Stimulated activated effector memory CD8-positive, alpha-beta T cell treated with anti-CD3 and anti-CD28 coated beads, Interleukin-12 subunit alpha, Interleukin-12 subunit beta, amount 100 ng/mL, for 72 hours (primary cell): ENCODE data around the gene POLR1A.
A peak's percentile ranks its signal among the peaks of the same experiment; 100 is the strongest.

Source experiments
- ATAC-seq: fragments of 150-1000 bp; cut with Tn5 transposase; 2 replicates; pipeline ENCODE4 v1.10.0; 2021
- DNase-seq, 2 donors: peaks; one replicate each; pipeline ENCODE4 v3.0.0; 2021 to 2022; ENCODE audit warnings: low spot score in 2 of 2
- H3K27ac Mint-ChIP-seq: one replicate; pipeline ENCODE4 v1.8.0; 2022; ENCODE audit warnings: mild to moderate bottlenecking, mixed read lengths
- H3K36me3 Mint-ChIP-seq: one replicate; pipeline ENCODE4 v1.8.0; 2022; ENCODE audit warnings: mild to moderate bottlenecking, mixed read lengths
- H3K4me1 Mint-ChIP-seq: one replicate; pipeline ENCODE4 v1.8.0; 2022; ENCODE audit warnings: mixed read lengths
- H3K4me3 Mint-ChIP-seq: one replicate; pipeline ENCODE4 v1.8.0; 2022; ENCODE audit warnings: mild to moderate bottlenecking, mixed read lengths
- H3K9me3 Mint-ChIP-seq: one replicate; pipeline ENCODE4 v1.8.0; 2022; ENCODE audit warnings: mixed read lengths

POLR1A gene

DNA sequence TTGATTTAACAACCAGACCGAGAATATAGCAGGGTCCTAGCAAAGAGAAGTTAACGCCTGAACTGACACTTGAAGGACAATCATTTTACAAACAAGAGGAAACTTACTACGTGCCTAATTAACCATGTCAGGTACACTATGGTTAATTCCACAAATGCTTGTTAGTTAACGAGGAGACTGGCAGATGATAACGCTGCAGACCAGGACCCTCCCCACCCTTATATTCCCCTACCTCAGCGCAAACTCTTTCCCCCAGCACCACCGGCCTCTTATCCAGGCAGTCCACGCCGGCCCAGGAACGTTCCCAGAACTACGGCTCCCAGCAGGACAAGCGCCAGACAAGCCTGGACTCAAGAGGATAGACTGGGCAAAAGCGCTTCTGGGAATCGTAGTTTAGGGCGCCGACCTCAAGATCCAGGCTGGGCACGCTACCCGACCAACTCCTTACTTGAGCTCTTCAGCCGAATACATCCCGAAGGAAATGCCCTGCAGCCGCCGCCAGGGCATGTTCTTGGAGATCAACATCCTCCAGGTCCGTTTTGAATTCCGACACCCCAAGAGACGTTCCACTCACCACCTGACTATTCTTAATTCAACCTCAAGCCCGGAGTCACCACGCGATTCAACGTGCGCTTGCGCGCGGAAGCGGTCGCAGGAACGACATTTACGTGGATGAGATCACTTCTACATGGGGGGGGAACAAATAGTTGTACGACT lies at the start of gene POLR1A:
POLR1A (minus strand) TSS at position 635 of the 717 bp plus-strand sequence; CDS start at position 525, 110 bp downstream.
- peak within 1 kb of the TSS; percentile 85 for H3K4me3 Mint-ChIP-seq
- H3K9me3 Mint-ChIP-seq, result no peaks in the 10 kb centered on the region
- peak; percentile 66 to 89 for DNase-seq
- H3K27ac Mint-ChIP-seq, result peak within 1 kb of the TSS; percentile 99
- H3K4me1 Mint-ChIP-seq, result peaks cover 70% of the 10 kb centered on the region
- H3K36me3 Mint-ChIP-seq, result peaks cover 71% of the 10 kb centered on the region
- ATAC-seq, result peak; percentile 90

- Mint-ChIP-seq H3K36me3 (peaks cover 100% of the 10 kb centered on the region), H3K9me3 (no peaks in the 10 kb centered on the region), H3K27ac (peak overlapping the region; percentile 5), H3K4me3 (no peak overlapping the region), H3K4me1 (peaks cover 7% of the 10 kb centered on the region)
- DNase-seq (no peak), ATAC-seq (no peak)
These were observed 44.8 kb upstream of the POLR1A start for GRCh38 chr2:86150502-86150901.

DNA sequence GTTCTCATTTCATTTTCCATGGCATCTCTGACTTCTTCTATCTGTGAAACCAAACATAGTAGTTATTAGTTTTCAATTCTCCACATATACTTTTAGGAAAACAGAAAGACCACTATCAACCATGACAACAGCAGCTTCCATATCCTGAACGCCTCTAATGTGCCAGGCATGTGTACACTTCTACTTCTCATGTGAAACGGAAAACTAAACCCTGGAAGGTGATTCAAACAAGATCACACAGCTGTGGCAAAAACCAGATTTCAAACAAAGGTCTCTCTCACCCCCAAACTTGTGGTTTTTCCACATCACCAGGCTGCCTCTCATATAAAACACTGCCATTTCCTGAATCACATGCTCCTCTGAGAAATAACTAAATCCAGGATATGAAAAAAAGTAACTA lies 42.1 kb upstream of the POLR1A start:
- no peak for ATAC-seq
- peak overlapping the region; percentile 5 for H3K27ac Mint-ChIP-seq
- H3K36me3 Mint-ChIP-seq, result peaks cover 100% of the 10 kb centered on the region
- H3K9me3 Mint-ChIP-seq, result no peaks in the 10 kb centered on the region
- no peak for DNase-seq
- no peak overlapping the region for H3K4me3 Mint-ChIP-seq
- peaks cover 3% of the 10 kb centered on the region for H3K4me1 Mint-ChIP-seq

DNA sequence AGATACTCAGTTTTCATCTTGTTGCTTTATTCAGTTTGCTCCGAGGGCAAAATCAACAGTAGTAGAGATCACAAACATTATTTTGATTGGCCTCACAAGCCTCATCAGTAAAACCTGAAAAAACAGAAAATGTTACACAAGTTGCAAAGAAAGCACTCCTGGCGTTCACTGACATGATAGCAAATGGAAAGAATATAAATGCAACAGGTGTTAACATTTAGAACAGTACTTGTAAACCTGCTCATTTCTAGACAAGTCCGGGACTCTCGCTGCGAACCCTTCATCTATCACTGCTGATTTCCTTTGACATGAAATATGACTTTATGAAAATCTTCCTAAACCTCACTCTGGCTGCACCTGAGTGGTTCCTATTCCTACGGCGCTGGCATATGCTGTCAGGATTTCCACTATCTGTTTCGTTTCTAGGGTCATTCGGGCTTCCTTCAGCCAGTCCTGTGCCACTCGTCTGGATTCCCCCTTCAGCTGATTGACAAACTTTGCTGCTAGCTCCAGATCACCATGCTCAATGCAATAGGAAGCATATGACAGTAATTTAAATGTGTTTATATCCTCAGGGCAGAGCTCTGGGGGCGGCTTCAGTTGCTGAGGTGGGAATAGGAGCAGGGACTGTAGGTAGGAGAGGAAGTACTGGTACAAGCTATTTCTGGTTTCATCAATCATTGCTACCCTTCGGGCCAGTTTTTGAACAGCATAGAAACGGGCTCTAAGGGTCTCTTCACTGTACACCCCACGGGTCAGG lies 38.4 kb upstream of the POLR1A start:
- Mint-ChIP-seq H3K4me3 (no peak overlapping the region), H3K9me3 (peaks cover 2% of the 10 kb centered on the region), H3K4me1 (peaks cover 8% of the 10 kb centered on the region), H3K36me3 (peaks cover 100% of the 10 kb centered on the region), H3K27ac (peak overlapping the region; percentile 82)
- no peak for DNase-seq
- ATAC-seq, result no peak

DNA sequence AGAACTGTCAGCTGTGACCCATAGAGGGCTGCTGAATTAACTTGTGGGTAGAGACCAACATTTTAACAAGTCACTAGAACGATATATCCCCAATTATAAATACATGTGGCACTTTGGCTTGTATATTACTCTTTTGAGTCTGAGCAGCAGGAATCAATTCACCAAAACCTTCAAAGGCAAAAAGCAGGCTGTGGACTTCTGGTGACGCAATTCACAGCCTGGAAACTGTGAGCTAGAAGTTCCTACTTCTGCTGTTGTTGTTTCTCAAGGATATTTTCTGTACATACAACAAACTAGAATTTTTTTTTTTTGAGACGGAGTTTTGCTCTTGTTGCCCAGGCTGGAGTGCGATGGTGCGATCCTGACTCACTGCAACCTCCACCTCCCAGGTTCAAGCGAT lies 37.6 kb upstream of the POLR1A start:
- no peak overlapping the region for H3K4me3 Mint-ChIP-seq
- peak overlapping the region; percentile 82 for H3K27ac Mint-ChIP-seq
- H3K36me3 Mint-ChIP-seq, result peaks cover 100% of the 10 kb centered on the region
- ATAC-seq, result no peak
- H3K9me3 Mint-ChIP-seq, result peaks cover 3% of the 10 kb centered on the region
- H3K4me1 Mint-ChIP-seq, result peaks cover 14% of the 10 kb centered on the region
- no peak for DNase-seq

- peak overlapping the region; percentile 82 for H3K27ac Mint-ChIP-seq
- no peak overlapping the region for H3K4me3 Mint-ChIP-seq
- H3K4me1 Mint-ChIP-seq, result peaks cover 14% of the 10 kb centered on the region
- peaks cover 3% of the 10 kb centered on the region for H3K9me3 Mint-ChIP-seq
- ATAC-seq, result no peak
- H3K36me3 Mint-ChIP-seq, result peaks cover 100% of the 10 kb centered on the region
- DNase-seq, result no peak
These were observed 37.0 kb upstream of the POLR1A start for GRCh38 chr2:86142436-86143257.

GRCh38 chr2:86140969-86141392 lies 35.3 kb upstream of the POLR1A start:
- Mint-ChIP-seq H3K27ac (peak overlapping the region; percentile 96), H3K4me1 (peaks cover 14% of the 10 kb centered on the region)

GRCh38 chr2:86139981-86140380 lies 34.3 kb upstream of the POLR1A start:
- peaks cover 100% of the 10 kb centered on the region for H3K36me3 Mint-ChIP-seq
- H3K4me1 Mint-ChIP-seq, result peaks cover 14% of the 10 kb centered on the region
- peak overlapping the region; percentile 96 for H3K27ac Mint-ChIP-seq
- ATAC-seq (peak; percentile 82), DNase-seq (no peak)
- no peak overlapping the region for H3K4me3 Mint-ChIP-seq
- peaks cover 3% of the 10 kb centered on the region for H3K9me3 Mint-ChIP-seq

More at GRCh38 chr2:86140969-86141392, 35.3 kb upstream of the POLR1A start:
- H3K36me3 Mint-ChIP-seq, result peaks cover 100% of the 10 kb centered on the region
- H3K4me3 Mint-ChIP-seq, result no peak overlapping the region
- DNase-seq (no peak), ATAC-seq (no peak)
- peaks cover 3% of the 10 kb centered on the region for H3K9me3 Mint-ChIP-seq

GRCh38 chr2:86138736-86139625 lies 33.3 kb upstream of the POLR1A start:
- DNase-seq (no peak), ATAC-seq (peak; percentile 85)
- peaks cover 100% of the 10 kb centered on the region for H3K36me3 Mint-ChIP-seq
- H3K4me3 Mint-ChIP-seq, result peak overlapping the region; percentile 52
- H3K9me3 Mint-ChIP-seq, result peaks cover 3% of the 10 kb centered on the region
- peaks cover 14% of the 10 kb centered on the region for H3K4me1 Mint-ChIP-seq
- peak overlapping the region; percentile 96 for H3K27ac Mint-ChIP-seq

GRCh38 chr2:86136141-86136540 lies 30.5 kb upstream of the POLR1A start:
- Mint-ChIP-seq H3K4me1 (peaks cover 14% of the 10 kb centered on the region), H3K27ac (peak overlapping the region; percentile 52), H3K4me3 (no peak overlapping the region), H3K36me3 (peaks cover 100% of the 10 kb centered on the region), H3K9me3 (peaks cover 3% of the 10 kb centered on the region)
- no peak for DNase-seq
- no peak for ATAC-seq

GRCh38 chr2:86135653-86136052 lies 30.0 kb upstream of the POLR1A start:
- DNase-seq (no peak), ATAC-seq (no peak)
- Mint-ChIP-seq H3K27ac (peak overlapping the region; percentile 52), H3K4me1 (peaks cover 14% of the 10 kb centered on the region), H3K36me3 (peaks cover 100% of the 10 kb centered on the region), H3K4me3 (no peak overlapping the region), H3K9me3 (peaks cover 3% of the 10 kb centered on the region)

GRCh38 chr2:86134709-86135108 lies 29.0 kb upstream of the POLR1A start:
- Mint-ChIP-seq H3K27ac (no peak overlapping the region), H3K4me1 (peaks cover 12% of the 10 kb centered on the region), H3K4me3 (no peak overlapping the region), H3K36me3 (peaks cover 100% of the 10 kb centered on the region), H3K9me3 (peaks cover 3% of the 10 kb centered on the region)
- DNase-seq, result no peak
- no peak for ATAC-seq

DNA sequence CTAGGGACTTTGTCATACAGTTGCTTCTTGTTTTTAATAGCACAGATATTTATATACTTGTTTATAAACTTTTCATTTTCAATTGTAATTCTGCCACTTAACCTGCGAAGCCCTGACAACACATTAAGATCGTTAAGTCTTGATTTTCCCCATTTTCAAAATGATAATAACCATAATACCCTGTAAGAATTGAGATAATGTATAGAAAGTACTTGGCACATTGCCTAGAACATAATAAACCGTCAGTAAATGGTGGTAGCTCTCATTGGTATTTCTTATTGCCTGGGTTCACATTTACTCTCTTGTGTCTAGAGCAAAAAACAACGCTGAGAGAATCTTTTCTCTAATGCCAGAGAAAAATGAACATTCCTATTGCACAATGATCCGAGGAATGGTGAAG lies 19.0 kb upstream of the POLR1A start:
- H3K4me1 Mint-ChIP-seq, result no peaks in the 10 kb centered on the region
- ATAC-seq, result no peak
- no peak overlapping the region for H3K27ac Mint-ChIP-seq
- DNase-seq, result no peak
- no peak overlapping the region for H3K4me3 Mint-ChIP-seq
- no peaks in the 10 kb centered on the region for H3K9me3 Mint-ChIP-seq
- H3K36me3 Mint-ChIP-seq, result peaks cover 100% of the 10 kb centered on the region

GRCh38 chr2:86123328-86123925 lies 17.7 kb upstream of the POLR1A start:
- Mint-ChIP-seq H3K4me1 (no peaks in the 10 kb centered on the region), H3K27ac (peak overlapping the region; percentile 20), H3K9me3 (no peaks in the 10 kb centered on the region), H3K36me3 (peaks cover 100% of the 10 kb centered on the region), H3K4me3 (no peak overlapping the region)
- DNase-seq (no peak), ATAC-seq (no peak)
